Activated gamma-delta T cell treated with Interleukin-2 at 50 U/mL for 16 hours (primary cell): ENCODE results near the gene DDN.

Source experiments
- DNase-seq: peaks from one replicate; pipeline ENCODE4 v3.0.0-alpha.2; 2020

DDN gene

GRCh38 chr12:49010092-49010668 is 11.0 kb upstream of the DDN start:
- no peak for DNase-seq

- DNase-seq = no peak
These were observed 9.8 kb upstream of the DDN start for GRCh38 chr12:49008943-49009342.

GRCh38 chr12:49000346-49000745 is 1.2 kb upstream of the DDN start:
- DNase-seq = no peak

GRCh38 chr12:48998497-48999353 is 450 bp downstream of the DDN start:
- DNase-seq = no peak

GRCh38 chr12:48997719-48998496 is 1.3 kb downstream of the DDN start:
- DNase-seq = no peak

GRCh38 chr12:48996794-48997718 is 2.1 kb downstream of the DDN start:
- DNase-seq = peak; percentile 49

GRCh38 chr12:48995086-48995879 is 3.9 kb downstream of the DDN start:
- no peak for DNase-seq

- DNase-seq = no peak
These were observed 4.7 kb downstream of the DDN start for GRCh38 chr12:48994224-48995085.

- no peak for DNase-seq
These were observed 5.4 kb downstream of the DDN start for GRCh38 chr12:48993787-48994186.

GRCh38 chr12:48991247-48992050 is 7.7 kb downstream of the DDN start:
- no peak for DNase-seq

GRCh38 chr12:48990552-48990951 is 8.6 kb downstream of the DDN start:
- no peak for DNase-seq

- DNase-seq = peak; percentile 74
These were observed 11.0 kb downstream of the DDN start for GRCh38 chr12:48988030-48988649.

- DNase-seq = no peak
These were observed 12.4 kb downstream of the DDN start for GRCh38 chr12:48986720-48987291.

- DNase-seq = no peak
These were observed 13.3 kb downstream of the DDN start for GRCh38 chr12:48985901-48986300.

- DNase-seq = no peak
These were observed 13.7 kb downstream of the DDN start for GRCh38 chr12:48985475-48985897.

GRCh38 chr12:48982397-48983080 is 16.6 kb downstream of the DDN start:
- no peak for DNase-seq

- no peak for DNase-seq
These were observed 17.4 kb downstream of the DDN start for GRCh38 chr12:48981757-48982157.
